ENCODE measurements around the gene CSF1.
A peak's percentile ranks its signal among the peaks of the same experiment; 100 is the strongest.
"Not testable (repeated sequence)": the region's sequence is repeated elsewhere in the genome, so short reads cannot be mapped to it uniquely, and the experiment has no call there.

Gene CSF1
- total RNA-seq: 8.2 to 111 (median 23.4) reads per million in 9 experiments

DNA sequence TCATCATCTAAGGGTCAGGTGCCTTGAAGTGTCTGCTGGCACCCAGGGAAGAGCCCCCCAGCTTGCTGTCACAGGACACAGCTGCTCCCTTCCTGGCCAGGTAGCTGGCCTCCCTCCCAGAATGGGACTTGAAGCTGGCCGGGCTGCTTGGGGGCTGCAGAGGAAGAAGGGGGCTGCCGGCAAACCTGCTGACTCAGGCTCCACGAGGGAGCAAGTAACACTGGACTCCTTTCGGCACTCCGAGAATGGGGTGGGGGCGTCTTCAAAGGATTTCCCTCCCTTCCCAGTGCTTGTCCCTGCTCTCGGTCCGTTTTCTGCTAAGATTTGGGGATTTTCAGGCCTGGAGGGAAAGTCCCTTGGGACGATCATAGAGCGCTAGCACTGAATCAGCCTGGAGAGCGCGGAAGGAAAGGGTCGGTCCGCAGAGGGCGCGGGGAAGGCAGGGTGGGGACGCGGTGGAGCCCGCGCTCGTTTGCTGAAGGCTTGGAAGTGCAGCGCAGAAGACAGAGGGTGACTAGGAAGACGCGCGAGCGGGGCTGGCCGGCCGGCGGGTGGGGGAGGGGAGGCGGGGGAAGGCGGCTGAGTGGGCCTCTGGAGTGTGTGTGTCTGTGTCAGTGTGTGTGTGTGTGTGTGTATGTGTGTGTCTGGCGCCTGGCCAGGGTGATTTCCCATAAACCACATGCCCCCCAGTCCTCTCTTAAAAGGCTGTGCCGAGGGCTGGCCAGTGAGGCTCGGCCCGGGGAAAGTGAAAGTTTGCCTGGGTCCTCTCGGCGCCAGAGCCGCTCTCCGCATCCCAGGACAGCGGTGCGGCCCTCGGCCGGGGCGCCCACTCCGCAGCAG, at the start of gene CSF1:
Gene CSF1, plus strand, starts transcription at position 727 of the 840 bp plus-strand sequence. CDS start 175 bp downstream, outside the sequence.
- Mint-ChIP-seq H3K27ac (peak within 1 kb of the TSS; percentile 89 to 95), H3K9me3 (no peaks in the 10 kb centered on the region), H3K27me3 (no peaks in the 10 kb centered on the region), H3K4me1 (ENCODE audit: low read depth in 2 of 2) (peaks cover 56% of the 10 kb centered on the region in 2 donors), H3K4me3 (peak within 1 kb of the TSS; percentile 91), H3K36me3 (ENCODE audit: insufficient read depth) (peaks cover 15% of the 10 kb centered on the region)
- DNase-seq (peak; percentile 57 to 65 (median 57)), ATAC-seq (replicated peaks) (peak; percentile 60)

DNA sequence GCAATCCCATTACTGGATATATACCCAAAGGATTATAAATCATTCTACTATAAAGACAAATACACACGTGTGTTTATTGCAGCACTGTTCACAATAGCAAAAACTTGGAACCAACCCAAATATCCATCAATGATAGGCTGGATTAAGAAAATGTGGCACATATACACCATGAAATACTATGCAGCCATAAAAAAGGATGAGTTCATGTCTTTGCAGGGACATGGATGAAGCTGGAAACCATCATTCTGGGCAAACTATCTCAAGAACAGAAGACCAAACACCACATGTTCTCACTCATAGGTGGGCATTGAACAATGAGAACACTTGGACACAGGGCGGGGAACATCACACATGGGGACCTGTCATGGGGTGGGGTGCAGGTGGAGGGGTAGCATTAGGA, 49.0 kb upstream of the CSF1 start:
- H3K9me3 Mint-ChIP-seq; ATAC-seq (replicated peaks); H3K4me3 Mint-ChIP-seq; DNase-seq; H3K36me3 Mint-ChIP-seq (ENCODE audit: insufficient read depth); H3K27ac Mint-ChIP-seq; H3K4me1 Mint-ChIP-seq (ENCODE audit: low read depth in 2 of 2): not testable (repeated sequence)
- H3K27me3 Mint-ChIP-seq: peaks cover 9 to 28% of the 10 kb centered on the region in 2 donors

GRCh38 chr1:109863667-109864046, 47.0 kb upstream of the CSF1 start:
- ATAC-seq (replicated peaks): no peak

GRCh38 chr1:109864047-109864822, 46.4 kb upstream of the CSF1 start:
- Mint-ChIP-seq H3K27me3 (peaks cover 4 to 9% of the 10 kb centered on the region in 2 donors), H3K36me3 (ENCODE audit: insufficient read depth) (no peaks in the 10 kb centered on the region), H3K4me3 (no peak overlapping the region), H3K4me1 (ENCODE audit: low read depth in 2 of 2) (peaks cover 6% of the 10 kb centered on the region in 2 donors), H3K9me3 (no peaks in the 10 kb centered on the region), H3K27ac (no peak overlapping the region)
- peak; percentile 19 for ATAC-seq (replicated peaks)
- DNase-seq: no peak

More at GRCh38 chr1:109863667-109864046, 47.0 kb upstream of the CSF1 start:
- Mint-ChIP-seq H3K9me3 (no peaks in the 10 kb centered on the region), H3K36me3 (ENCODE audit: insufficient read depth) (no peaks in the 10 kb centered on the region), H3K4me1 (ENCODE audit: low read depth in 2 of 2) (peaks cover 6% of the 10 kb centered on the region in 2 donors), H3K27me3 (peaks cover 7 to 13% of the 10 kb centered on the region in 2 donors), H3K27ac (no peak overlapping the region), H3K4me3 (no peak overlapping the region)
- DNase-seq: no peak

DNA sequence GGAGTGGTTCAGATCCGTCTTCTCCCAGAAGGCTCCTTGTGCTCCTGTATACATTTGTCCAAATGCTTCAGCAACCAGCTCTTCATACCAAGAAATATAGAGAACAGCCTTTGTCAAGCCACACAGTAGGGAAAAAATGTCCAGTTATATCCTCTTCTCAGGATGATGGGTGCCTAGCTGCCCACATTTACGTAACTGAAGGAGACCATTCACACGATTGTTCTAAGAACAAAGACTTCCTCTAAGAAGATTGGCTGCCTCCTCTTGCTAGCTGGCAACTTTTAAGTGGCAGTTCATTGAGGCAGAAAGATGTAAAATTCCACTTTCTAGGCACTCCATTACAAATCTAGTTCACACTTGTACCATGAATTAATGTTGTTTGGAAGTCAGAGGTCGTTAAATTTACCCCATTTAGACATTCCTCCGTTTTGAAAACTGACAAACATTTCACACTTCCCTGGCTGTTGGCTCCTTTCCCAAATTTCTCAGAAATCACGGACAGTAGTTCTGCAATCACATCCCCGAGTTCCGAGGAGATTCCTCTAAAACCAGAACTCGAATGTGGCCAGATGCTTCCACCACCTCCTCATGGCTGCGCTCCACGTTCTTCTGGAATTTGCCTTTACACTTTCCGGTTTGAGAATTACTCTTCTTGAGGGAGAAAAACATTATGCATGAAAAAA, 45.6 kb upstream of the CSF1 start:
- Mint-ChIP-seq H3K36me3 (ENCODE audit: insufficient read depth) (no peaks in the 10 kb centered on the region), H3K4me3 (no peak overlapping the region), H3K27me3 (peaks cover 0 to under 1% of the 10 kb centered on the region in 2 donors), H3K4me1 (ENCODE audit: low read depth in 2 of 2) (peaks cover 6% of the 10 kb centered on the region in 2 donors), H3K9me3 (no peaks in the 10 kb centered on the region), H3K27ac (no peak overlapping the region)
- DNase-seq (no peak), ATAC-seq (replicated peaks) (no peak)

- Mint-ChIP-seq H3K36me3 (ENCODE audit: insufficient read depth) (no peaks in the 10 kb centered on the region), H3K27me3 (no peaks in the 10 kb centered on the region), H3K4me3 (no peak overlapping the region), H3K27ac (no peak overlapping the region), H3K4me1 (ENCODE audit: low read depth in 2 of 2) (peaks cover 6% of the 10 kb centered on the region in 2 donors), H3K9me3 (no peaks in the 10 kb centered on the region)
- no peak for ATAC-seq (replicated peaks)
- no peak for DNase-seq
Observed at GRCh38 chr1:109866071-109866470, 44.6 kb upstream of the CSF1 start.

DNA sequence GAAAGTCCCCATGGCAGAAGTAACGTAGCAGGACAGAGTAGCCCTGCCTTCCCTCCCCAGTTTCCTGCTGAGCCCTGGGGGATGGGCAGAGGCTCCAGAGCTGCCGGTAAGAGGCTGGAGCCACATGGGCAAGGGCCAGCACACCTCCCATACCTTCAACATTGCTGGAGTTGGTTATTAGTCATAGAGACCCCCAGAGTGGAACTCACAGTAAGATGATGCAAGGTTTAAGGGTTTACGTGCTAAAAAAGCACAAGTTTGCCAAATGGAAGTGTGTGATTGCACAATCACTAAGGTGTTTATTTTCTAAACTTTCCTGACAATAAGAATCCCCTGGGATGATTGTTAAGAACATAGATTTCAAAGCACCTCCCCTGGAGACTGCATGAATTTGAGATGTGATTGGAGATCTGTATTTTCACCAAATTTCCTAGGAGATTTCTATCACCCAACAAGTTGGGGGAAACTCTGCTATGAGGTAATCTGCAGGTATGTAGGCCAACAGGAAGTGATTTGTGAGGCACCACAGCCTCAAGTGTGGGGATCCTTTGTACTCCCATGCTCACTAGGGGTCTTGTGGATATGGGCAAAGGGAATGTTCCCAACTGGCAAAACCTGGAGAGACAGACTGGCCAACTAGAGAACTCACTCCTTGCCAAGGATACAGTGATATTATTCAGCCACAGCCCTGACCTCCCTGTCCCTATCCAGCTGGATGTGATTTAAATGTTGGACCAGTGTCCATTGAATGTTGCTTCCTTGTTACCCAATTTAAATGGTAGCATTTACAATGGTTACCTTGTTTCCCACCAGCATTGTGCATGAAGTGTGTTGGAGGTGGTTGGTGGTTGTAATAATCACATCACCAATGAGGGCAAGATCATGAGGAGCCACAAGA, 37.1 kb upstream of the CSF1 start:
- Mint-ChIP-seq H3K36me3 (ENCODE audit: insufficient read depth) (no peaks in the 10 kb centered on the region), H3K9me3 (no peaks in the 10 kb centered on the region), H3K27me3 (no peaks in the 10 kb centered on the region), H3K4me1 (ENCODE audit: low read depth in 2 of 2) (peaks cover 7 to 19% of the 10 kb centered on the region in 2 donors), H3K4me3 (peak overlapping the region in 1 of 2 donors; percentile 51), H3K27ac (no peak overlapping the region)
- peak; percentile 76 for ATAC-seq (replicated peaks)
- no peak for DNase-seq

- peaks cover 7 to 21% of the 10 kb centered on the region in 2 donors for H3K4me1 Mint-ChIP-seq (ENCODE audit: low read depth in 2 of 2)
- no peaks in the 10 kb centered on the region for H3K9me3 Mint-ChIP-seq
Observed at GRCh38 chr1:109874445-109874844, 36.2 kb upstream of the CSF1 start.

GRCh38 chr1:109875874-109876273, 34.8 kb upstream of the CSF1 start:
- Mint-ChIP-seq H3K4me1 (ENCODE audit: low read depth in 2 of 2) (peaks cover 7 to 21% of the 10 kb centered on the region in 2 donors), H3K27me3 (no peaks in the 10 kb centered on the region), H3K36me3 (ENCODE audit: insufficient read depth) (peaks cover 3% of the 10 kb centered on the region), H3K27ac (no peak overlapping the region), H3K9me3 (no peaks in the 10 kb centered on the region), H3K4me3 (no peak overlapping the region)
- DNase-seq (no peak), ATAC-seq (replicated peaks) (no peak)

More at GRCh38 chr1:109874445-109874844, 36.2 kb upstream of the CSF1 start:
- no peak overlapping the region for H3K4me3 Mint-ChIP-seq
- no peak for DNase-seq
- H3K36me3 Mint-ChIP-seq (ENCODE audit: insufficient read depth): no peaks in the 10 kb centered on the region
- ATAC-seq (replicated peaks): no peak
- no peaks in the 10 kb centered on the region for H3K27me3 Mint-ChIP-seq
- no peak overlapping the region for H3K27ac Mint-ChIP-seq

GRCh38 chr1:109876617-109877316, 33.9 kb upstream of the CSF1 start:
- H3K4me3 Mint-ChIP-seq: no peak overlapping the region
- H3K4me1 Mint-ChIP-seq (ENCODE audit: low read depth in 2 of 2): peaks cover 7 to 21% of the 10 kb centered on the region in 2 donors
- no peaks in the 10 kb centered on the region for H3K27me3 Mint-ChIP-seq
- peaks cover 3% of the 10 kb centered on the region for H3K36me3 Mint-ChIP-seq (ENCODE audit: insufficient read depth)
- ATAC-seq (replicated peaks): no peak
- H3K9me3 Mint-ChIP-seq: no peaks in the 10 kb centered on the region
- H3K27ac Mint-ChIP-seq: no peak overlapping the region
- DNase-seq: no peak

DNA sequence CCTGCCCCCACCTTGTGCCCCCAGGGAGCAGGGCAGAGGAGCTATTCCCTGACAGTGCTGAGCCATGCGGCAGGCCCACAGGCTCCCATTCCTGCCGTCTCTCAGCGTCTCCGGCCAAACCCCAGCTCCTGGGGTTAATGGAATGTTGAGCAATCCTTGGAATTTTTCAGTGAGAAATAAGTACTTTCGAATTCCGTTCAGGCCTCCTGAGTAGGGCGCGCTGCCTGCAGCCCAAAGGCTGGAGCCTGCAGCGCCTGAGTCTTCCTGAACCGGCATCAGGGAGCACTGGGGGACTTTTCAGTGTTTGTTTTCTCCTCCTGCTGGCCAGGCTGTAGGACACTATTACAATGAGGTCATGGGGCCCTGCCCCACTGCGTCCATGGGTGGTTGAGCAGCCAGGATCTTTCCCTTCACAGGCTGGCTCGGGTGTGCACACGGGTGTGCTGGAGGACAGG, 33.3 kb upstream of the CSF1 start:
- Mint-ChIP-seq H3K4me1 (ENCODE audit: low read depth in 2 of 2) (peaks cover 7 to 20% of the 10 kb centered on the region in 2 donors), H3K9me3 (no peaks in the 10 kb centered on the region), H3K27me3 (no peaks in the 10 kb centered on the region), H3K27ac (no peak overlapping the region), H3K4me3 (no peak overlapping the region), H3K36me3 (ENCODE audit: insufficient read depth) (peaks cover 3% of the 10 kb centered on the region)
- DNase-seq: no peak
- ATAC-seq (replicated peaks): no peak

DNA sequence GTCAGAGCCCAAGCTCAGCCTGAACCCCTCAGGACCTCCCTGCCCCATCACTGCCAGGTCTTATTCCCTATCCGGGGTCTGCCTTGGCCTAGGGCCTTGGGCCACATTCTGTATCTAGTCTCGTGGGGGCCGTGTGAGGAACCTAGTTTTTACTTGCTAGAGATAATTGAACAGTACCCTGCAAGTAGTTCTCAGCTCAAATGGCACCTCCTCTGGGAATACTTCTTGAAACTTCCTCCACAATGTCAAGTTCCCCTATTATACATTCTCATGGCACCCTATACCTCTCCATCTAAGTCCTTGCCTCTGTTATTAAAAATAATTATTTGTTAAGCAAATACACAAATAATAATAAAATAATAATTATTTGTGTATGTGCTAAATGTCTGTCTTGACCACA, 32.9 kb upstream of the CSF1 start:
- no peaks in the 10 kb centered on the region for H3K27me3 Mint-ChIP-seq
- H3K4me1 Mint-ChIP-seq (ENCODE audit: low read depth in 2 of 2): peaks cover 7 to 16% of the 10 kb centered on the region in 2 donors
- no peak overlapping the region for H3K27ac Mint-ChIP-seq
- ATAC-seq (replicated peaks) (no peak), DNase-seq (no peak)
- H3K36me3 Mint-ChIP-seq (ENCODE audit: insufficient read depth): peaks cover 3% of the 10 kb centered on the region
- H3K9me3 Mint-ChIP-seq: no peaks in the 10 kb centered on the region
- H3K4me3 Mint-ChIP-seq: no peak overlapping the region
